Posterior cingulate gyrus (tissue), 11 donors: ENCODE results near the gene COL4A2.

Experiments used
- DNase-seq, 10 donors: peaks; one replicate each; pipeline versions ENCODE4 v3.0.0 to v3.0.0-alpha.2; 2020 to 2021; ENCODE audit warnings: mixed read lengths in 3 of 10
- intact Hi-C: fragments of 100-400 bp; cut with DNase I; formaldehyde crosslinking; loops from one replicate; pipeline ENCODE4 v1.15.1; 2023

COL4A2 gene

GRCh38 chr13:110289174-110289573, 17.9 kb upstream of the COL4A2 start:
- intact Hi-C loops, result no loop called here
- DNase-seq, result no peak

- no peak for DNase-seq
- intact Hi-C loops, result no loop called here
Observed at GRCh38 chr13:110289661-110290060, 17.4 kb upstream of the COL4A2 start.

GRCh38 chr13:110290153-110290552, 16.9 kb upstream of the COL4A2 start:
- no peak for DNase-seq
- intact Hi-C loops, result no loop called here

- no peak for DNase-seq
- intact Hi-C loops, result no loop called here
Observed at GRCh38 chr13:110290826-110291225, 16.3 kb upstream of the COL4A2 start.

GRCh38 chr13:110291286-110291685, 15.8 kb upstream of the COL4A2 start:
- intact Hi-C loops, result no loop called here
- no peak for DNase-seq

- intact Hi-C loops, result no loop called here
- DNase-seq, result no peak
Observed at GRCh38 chr13:110293037-110293436, 14.0 kb upstream of the COL4A2 start.

GRCh38 chr13:110293649-110294048, 13.4 kb upstream of the COL4A2 start:
- intact Hi-C loops, result no loop called here
- DNase-seq, result no peak

- no peak for DNase-seq
- intact Hi-C loops, result no loop called here
Observed at GRCh38 chr13:110294146-110294545, 12.9 kb upstream of the COL4A2 start.

- no peak for DNase-seq
- intact Hi-C loops, result no loop called here
Observed at GRCh38 chr13:110294622-110295021, 12.5 kb upstream of the COL4A2 start.

- intact Hi-C loops, result no loop called here
Observed at GRCh38 chr13:110297011-110297410, 10.1 kb upstream of the COL4A2 start.

GRCh38 chr13:110297766-110298504, 9.1 kb upstream of the COL4A2 start:
- intact Hi-C loops, result no loop called here
- no peak for DNase-seq

More at GRCh38 chr13:110297011-110297410, 10.1 kb upstream of the COL4A2 start:
- DNase-seq, result no peak

- no peak for DNase-seq
- intact Hi-C loops, result no loop called here
Observed at GRCh38 chr13:110298505-110299282, 8.4 kb upstream of the COL4A2 start.

- DNase-seq, result no peak
Observed at GRCh38 chr13:110299283-110299840, 7.7 kb upstream of the COL4A2 start.

GRCh38 chr13:110300090-110300815, 6.8 kb upstream of the COL4A2 start:
- no peak for DNase-seq
- intact Hi-C loops, result loop anchor here (10.0 kb wide), 2 partner anchors 65 to 115 kb away; no protein-coding TSS in a partner anchor

More at GRCh38 chr13:110299283-110299840, 7.7 kb upstream of the COL4A2 start:
- intact Hi-C loops, result no loop called here

GRCh38 chr13:110301083-110301482, 6.0 kb upstream of the COL4A2 start:
- peak in 1 of 10 donors; percentile 54 for DNase-seq
- intact Hi-C loops, result loop anchor here (10.0 kb wide), 2 partner anchors 64 to 114 kb away; no protein-coding TSS in a partner anchor

GRCh38 chr13:110301606-110302553, 5.2 kb upstream of the COL4A2 start:
- peak in 1 of 10 donors; percentile 35 for DNase-seq
- intact Hi-C loops, result loop anchor here (10.0 kb wide), 2 partner anchors 63 to 113 kb away; no protein-coding TSS in a partner anchor

GRCh38 chr13:110302997-110303396, 4.1 kb upstream of the COL4A2 start:
- no peak for DNase-seq
- intact Hi-C loops, result loop anchor here (10.0 kb wide), 2 partner anchors 62 to 112 kb away; no protein-coding TSS in a partner anchor

- intact Hi-C loops, result loop anchor here (10.0 kb wide), 2 partner anchors 61 to 111 kb away; no protein-coding TSS in a partner anchor
- no peak for DNase-seq
Observed at GRCh38 chr13:110303644-110304043, 3.4 kb upstream of the COL4A2 start.

GRCh38 chr13:110304256-110304655, 2.8 kb upstream of the COL4A2 start:
- DNase-seq, result no peak
- intact Hi-C loops, result loop anchor here (10.0 kb wide), 2 partner anchors 61 to 111 kb away; no protein-coding TSS in a partner anchor
